MM.1S (cell line): Measurements from ENCODE around the gene AKR1C1.
"Not testable (repeated sequence)": the region's sequence is repeated elsewhere in the genome, so short reads cannot be mapped to it uniquely, and the experiment has no call there.

Experiments used
- DNase-seq: peaks from one replicate; pipeline ENCODE4 v3.0.0-alpha.2; 2015
- H2AFZ ChIP-seq: fragments of 300-600 bp; sonication (generic); 2 replicates; pipeline ENCODE4 v1.6.0; 2016; ENCODE audit warnings: antibody characterized with exemption, low read length
- H3F3A ChIP-seq: fragments of 300-600 bp; sonication (generic); 2 replicates; pipeline ENCODE4 v1.6.1; 2016; ENCODE audit warnings: mild to moderate bottlenecking, antibody characterized with exemption, low read length, moderate library complexity, mixed read lengths; ENCODE audit not compliant: insufficient read depth
- H3K27ac ChIP-seq: fragments of 300-600 bp; sonication (generic); 2 replicates; pipeline ENCODE4 v1.5.1; 2016; ENCODE audit warnings: mild to moderate bottlenecking, low read length
- H3K27me3 ChIP-seq: fragments of 300-600 bp; sonication (generic); replicated peaks from 2 replicates; pipeline ENCODE4 v1.6.0; 2016; ENCODE audit warnings: low read length; ENCODE audit not compliant: insufficient read depth
- H3K36me3 ChIP-seq: fragments of 300-600 bp; sonication (generic); replicated peaks from 2 replicates; pipeline ENCODE4 v1.6.1; 2016; ENCODE audit warnings: mild to moderate bottlenecking, low read length, mixed read lengths; ENCODE audit not compliant: insufficient read depth
- H3K4me1 ChIP-seq: fragments of 300-600 bp; sonication (generic); 2 replicates; pipeline ENCODE4 v1.6.1; 2016; ENCODE audit warnings: low read length, mixed read lengths
- H3K4me2 ChIP-seq: fragments of 300-600 bp; sonication (generic); 2 replicates; pipeline ENCODE4 v1.6.0; 2016; ENCODE audit warnings: low read depth, low read length
- H3K4me3 ChIP-seq: fragments of 300-600 bp; sonication (generic); 2 replicates; pipeline ENCODE4 v1.5.1; 2016; ENCODE audit warnings: low read length, mixed read lengths
- H3K79me2 ChIP-seq: fragments of 300-600 bp; sonication (generic); 2 replicates; pipeline ENCODE4 v1.6.1; 2016; ENCODE audit warnings: mixed run types, low read length, mixed read lengths
- H3K9ac ChIP-seq: fragments of 300-600 bp; sonication (generic); 2 replicates; pipeline ENCODE4 v1.6.1; 2016; ENCODE audit warnings: low read length, mixed read lengths
- H3K9me2 ChIP-seq: fragments of 300-600 bp; sonication (generic); replicated peaks from 2 replicates; pipeline ENCODE4 v1.6.1; 2016; ENCODE audit warnings: mild to moderate bottlenecking, low read length, mixed read lengths; ENCODE audit not compliant: insufficient read depth
- H3K9me3 ChIP-seq: fragments of 300-600 bp; sonication (generic); replicated peaks from 2 replicates; pipeline ENCODE4 v1.6.1; 2016; ENCODE audit warnings: mild to moderate bottlenecking, low read length, mixed read lengths; ENCODE audit not compliant: insufficient read depth
- H4K20me1 ChIP-seq: fragments of 300-600 bp; sonication (generic); 2 replicates; pipeline ENCODE4 v1.6.1; 2016; ENCODE audit warnings: mild to moderate bottlenecking, low read length, moderate library complexity, mixed read lengths; ENCODE audit not compliant: insufficient read depth
- EZH2 ChIP-seq: fragments of 300-600 bp; sonication (generic); optimal IDR thresholded peaks from 2 replicates; pipeline ENCODE3; 2017; ENCODE audit warnings: low read depth, mild to moderate bottlenecking, antibody characterized with exemption, low read length, mixed read lengths
- EZH2phosphoT487 ChIP-seq: fragments of 300-600 bp; sonication (generic); IDR thresholded peaks from 2 replicates; pipeline ENCODE4 v1.6.1; 2018; ENCODE audit warnings: antibody characterized with exemption, low read length
- TF ChIP-seq, protein P1 (sequence below): fragments of 300-600 bp; sonication (generic); IDR thresholded peaks from 2 replicates; pipeline ENCODE4 v1.5.1; 2016; ENCODE audit warnings: antibody characterized with exemption, low read length, mixed read lengths

Gene AKR1C1

GRCh38 chr10:4941540-4942330 is 21.5 kb upstream of the AKR1C1 start:
- H3K4me3 ChIP-seq, result no peak overlapping the region
- no peaks in the 10 kb centered on the region for H3K79me2 ChIP-seq
- no peak for DNase-seq
- H3F3A ChIP-seq, result no peaks in the 10 kb centered on the region
- no peak overlapping the region for H3K9ac ChIP-seq
- H3K27ac ChIP-seq, result no peak overlapping the region
- H4K20me1 ChIP-seq, result no peaks in the 10 kb centered on the region
- no peak for TF ChIP-seq EZH2phosphoT487
- TF ChIP-seq, protein P1, sequence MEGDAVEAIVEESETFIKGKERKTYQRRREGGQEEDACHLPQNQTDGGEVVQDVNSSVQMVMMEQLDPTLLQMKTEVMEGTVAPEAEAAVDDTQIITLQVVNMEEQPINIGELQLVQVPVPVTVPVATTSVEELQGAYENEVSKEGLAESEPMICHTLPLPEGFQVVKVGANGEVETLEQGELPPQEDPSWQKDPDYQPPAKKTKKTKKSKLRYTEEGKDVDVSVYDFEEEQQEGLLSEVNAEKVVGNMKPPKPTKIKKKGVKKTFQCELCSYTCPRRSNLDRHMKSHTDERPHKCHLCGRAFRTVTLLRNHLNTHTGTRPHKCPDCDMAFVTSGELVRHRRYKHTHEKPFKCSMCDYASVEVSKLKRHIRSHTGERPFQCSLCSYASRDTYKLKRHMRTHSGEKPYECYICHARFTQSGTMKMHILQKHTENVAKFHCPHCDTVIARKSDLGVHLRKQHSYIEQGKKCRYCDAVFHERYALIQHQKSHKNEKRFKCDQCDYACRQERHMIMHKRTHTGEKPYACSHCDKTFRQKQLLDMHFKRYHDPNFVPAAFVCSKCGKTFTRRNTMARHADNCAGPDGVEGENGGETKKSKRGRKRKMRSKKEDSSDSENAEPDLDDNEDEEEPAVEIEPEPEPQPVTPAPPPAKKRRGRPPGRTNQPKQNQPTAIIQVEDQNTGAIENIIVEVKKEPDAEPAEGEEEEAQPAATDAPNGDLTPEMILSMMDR, result no peak
- no peak overlapping the region for H3K4me2 ChIP-seq
- H3K9me2 ChIP-seq, result no peaks in the 10 kb centered on the region
- H2AFZ ChIP-seq, result no peak overlapping the region
- H3K4me1 ChIP-seq, result no peaks in the 10 kb centered on the region
- no peaks in the 10 kb centered on the region for H3K36me3 ChIP-seq
- H3K9me3 ChIP-seq, result no peaks in the 10 kb centered on the region
- H3K27me3 ChIP-seq, result no peaks in the 10 kb centered on the region

DNA sequence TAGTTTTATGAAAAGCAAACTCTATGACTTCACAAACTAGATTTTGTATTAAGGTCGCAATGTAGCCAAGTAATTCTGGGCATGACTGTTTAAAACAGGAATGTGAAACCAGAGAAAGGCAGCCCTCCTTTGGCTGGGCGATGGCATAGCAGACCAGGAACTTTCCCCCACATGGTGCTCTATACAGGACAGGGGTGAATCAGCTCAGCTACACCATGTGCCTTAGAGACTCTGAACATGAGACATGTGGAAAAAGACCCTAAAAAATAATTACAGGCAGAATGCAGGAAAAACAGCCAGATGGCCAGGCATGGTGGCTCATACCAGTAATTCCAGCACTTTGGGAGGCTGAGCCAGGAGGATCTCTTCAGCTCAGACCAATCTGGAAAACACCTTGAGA is 20.3 kb upstream of the AKR1C1 start:
- H3K9ac ChIP-seq, H2AFZ ChIP-seq: not testable (repeated sequence)

DNA sequence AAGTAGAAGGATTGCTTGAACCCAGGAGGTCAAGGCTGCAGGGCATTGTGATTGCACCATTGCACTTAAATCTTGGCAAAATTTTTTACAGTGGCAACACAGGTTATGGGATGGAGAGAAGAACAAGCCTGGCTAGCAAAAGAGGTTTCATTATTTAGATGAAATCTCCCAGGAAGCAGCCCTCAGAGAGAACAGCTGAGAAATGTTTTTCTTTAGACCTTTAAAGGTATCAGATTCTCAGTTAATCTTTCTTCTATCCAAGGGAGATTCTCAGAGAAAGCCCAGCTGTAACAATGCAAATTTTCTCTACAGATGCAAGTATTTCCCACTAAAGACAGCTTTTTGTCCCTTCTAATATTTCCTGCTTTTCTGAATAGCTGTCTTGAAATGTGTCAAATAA is 19.8 kb upstream of the AKR1C1 start:
- H4K20me1 ChIP-seq, H3K36me3 ChIP-seq, H3K9ac ChIP-seq, H3F3A ChIP-seq, H3K4me2 ChIP-seq, DNase-seq, H3K27me3 ChIP-seq, H3K79me2 ChIP-seq, H3K27ac ChIP-seq, H3K9me3 ChIP-seq, H3K9me2 ChIP-seq, H2AFZ ChIP-seq, H3K4me3 ChIP-seq, H3K4me1 ChIP-seq: not testable (repeated sequence)

More for the DNA sequence above, 20.3 kb upstream of the AKR1C1 start:
- not testable (repeated sequence) for H3K4me2 ChIP-seq, H3K79me2 ChIP-seq, H3F3A ChIP-seq, H3K9me3 ChIP-seq, H3K9me2 ChIP-seq, H3K4me1 ChIP-seq, H3K27me3 ChIP-seq, DNase-seq, H3K27ac ChIP-seq, H4K20me1 ChIP-seq, H3K36me3 ChIP-seq, H3K4me3 ChIP-seq

DNA sequence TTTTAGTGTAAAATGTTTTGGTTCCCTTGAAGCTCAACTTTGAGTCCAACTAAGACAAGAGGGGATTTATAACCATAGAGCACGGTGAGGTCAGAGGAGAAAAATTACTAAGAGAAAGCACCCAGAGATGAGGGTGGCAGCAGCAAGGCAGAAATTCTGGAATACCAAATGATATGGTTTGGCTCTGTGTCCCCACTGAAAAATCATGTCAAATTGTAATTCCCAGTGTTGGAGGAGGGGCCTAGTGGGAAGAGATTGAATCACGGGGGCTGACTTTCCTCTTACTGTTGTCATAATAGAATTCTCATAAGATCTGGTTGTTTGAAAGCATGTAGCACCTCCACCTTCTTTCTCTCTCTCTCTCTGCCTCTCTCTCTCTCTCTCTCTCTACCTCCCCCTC is 19.4 kb upstream of the AKR1C1 start:
- Histone ChIP-seq H2AFZ (no peak overlapping the region), H4K20me1 (no peaks in the 10 kb centered on the region), H3K27ac (no peak overlapping the region), H3F3A (no peaks in the 10 kb centered on the region), H3K9me3 (no peaks in the 10 kb centered on the region), H3K4me2 (no peak overlapping the region), H3K4me3 (no peak overlapping the region), H3K36me3 (no peaks in the 10 kb centered on the region), H3K79me2 (no peaks in the 10 kb centered on the region), H3K9me2 (no peaks in the 10 kb centered on the region), H3K27me3 (no peaks in the 10 kb centered on the region), H3K9ac (no peak overlapping the region), H3K4me1 (no peaks in the 10 kb centered on the region)
- TF ChIP-seq, protein P1, result no peak
- TF ChIP-seq EZH2 (no peak), EZH2phosphoT487 (no peak)
- DNase-seq, result no peak
